Measurements from ENCODE around the gene RTCB. TPM values are rescaled to one million over a fixed set of nuclear protein-coding genes. Genes with fewer than 3 reads are reported as not detected.

The RTCB gene
- total RNA-seq, 2 donors from 2014 or later = 52.1 to 87.5 TPM

DNA sequence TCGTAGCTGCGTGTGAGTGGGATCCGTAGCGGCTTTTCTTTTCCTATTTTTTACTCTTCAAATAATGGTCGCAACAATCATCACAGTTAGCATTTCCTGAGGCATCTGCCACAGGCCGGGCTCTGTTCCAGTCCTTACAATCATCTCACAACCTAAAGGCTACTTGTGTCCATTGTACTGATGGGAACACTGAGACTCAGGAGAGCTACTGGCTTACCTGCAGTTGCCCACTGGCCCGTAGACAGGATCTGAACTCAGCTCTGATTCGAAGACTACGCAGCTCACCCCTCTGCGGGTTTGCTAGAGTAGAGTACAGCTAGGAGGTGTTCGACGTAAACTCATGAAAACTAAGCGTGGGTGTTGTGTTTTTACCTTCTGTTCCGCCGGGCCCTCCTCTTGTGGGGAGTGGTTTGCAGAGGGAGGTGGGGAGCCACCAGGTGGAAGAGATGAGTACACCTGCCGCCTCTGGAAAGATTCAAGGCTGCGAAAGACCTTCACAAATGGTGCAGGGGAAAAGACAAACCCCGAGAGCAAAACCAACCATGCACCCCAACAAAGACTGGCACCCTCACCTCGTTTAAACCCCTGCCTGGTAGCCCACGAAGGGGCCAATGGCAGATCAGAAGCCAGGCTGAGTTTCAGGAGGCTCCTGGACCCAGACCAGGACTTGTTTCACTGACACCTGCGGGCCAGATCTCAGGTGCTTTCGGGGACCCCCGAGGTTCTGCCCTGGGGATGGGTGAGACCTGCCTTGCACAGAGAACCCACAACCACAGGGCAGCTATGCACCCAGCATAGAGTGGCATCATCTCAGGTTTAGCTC, 72.6 kb downstream of the RTCB start:
- no peak overlapping the region for H3K4me3 ChIP-seq
- no peak overlapping the region for H3K27ac ChIP-seq
- no peaks in the 10 kb centered on the region for H3K9me3 ChIP-seq
- no peak for DNase-seq (ENCODE audit: low spot score)
- H3K36me3 ChIP-seq = no peaks in the 10 kb centered on the region
- intact Hi-C loops (cut with DNase I) = no loop called here
- WGBS = 87% methylated on average over 23 of the region's 23 CpGs
- H3K27me3 ChIP-seq (replicated peaks; ENCODE audit: insufficient read depth) = peaks cover 7% of the 10 kb centered on the region
- TF ChIP-seq POLR2A (IDR thresholded peaks at IDR 0.05) (no peak), POLR2AphosphoS5 (IDR thresholded peaks at IDR 0.05) (no peak)
- TF ChIP-seq, protein P1, sequence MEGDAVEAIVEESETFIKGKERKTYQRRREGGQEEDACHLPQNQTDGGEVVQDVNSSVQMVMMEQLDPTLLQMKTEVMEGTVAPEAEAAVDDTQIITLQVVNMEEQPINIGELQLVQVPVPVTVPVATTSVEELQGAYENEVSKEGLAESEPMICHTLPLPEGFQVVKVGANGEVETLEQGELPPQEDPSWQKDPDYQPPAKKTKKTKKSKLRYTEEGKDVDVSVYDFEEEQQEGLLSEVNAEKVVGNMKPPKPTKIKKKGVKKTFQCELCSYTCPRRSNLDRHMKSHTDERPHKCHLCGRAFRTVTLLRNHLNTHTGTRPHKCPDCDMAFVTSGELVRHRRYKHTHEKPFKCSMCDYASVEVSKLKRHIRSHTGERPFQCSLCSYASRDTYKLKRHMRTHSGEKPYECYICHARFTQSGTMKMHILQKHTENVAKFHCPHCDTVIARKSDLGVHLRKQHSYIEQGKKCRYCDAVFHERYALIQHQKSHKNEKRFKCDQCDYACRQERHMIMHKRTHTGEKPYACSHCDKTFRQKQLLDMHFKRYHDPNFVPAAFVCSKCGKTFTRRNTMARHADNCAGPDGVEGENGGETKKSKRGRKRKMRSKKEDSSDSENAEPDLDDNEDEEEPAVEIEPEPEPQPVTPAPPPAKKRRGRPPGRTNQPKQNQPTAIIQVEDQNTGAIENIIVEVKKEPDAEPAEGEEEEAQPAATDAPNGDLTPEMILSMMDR (IDR thresholded peaks at IDR 0.05) = no peak
- H3K4me1 ChIP-seq (replicated peaks) = no peaks in the 10 kb centered on the region

DNA sequence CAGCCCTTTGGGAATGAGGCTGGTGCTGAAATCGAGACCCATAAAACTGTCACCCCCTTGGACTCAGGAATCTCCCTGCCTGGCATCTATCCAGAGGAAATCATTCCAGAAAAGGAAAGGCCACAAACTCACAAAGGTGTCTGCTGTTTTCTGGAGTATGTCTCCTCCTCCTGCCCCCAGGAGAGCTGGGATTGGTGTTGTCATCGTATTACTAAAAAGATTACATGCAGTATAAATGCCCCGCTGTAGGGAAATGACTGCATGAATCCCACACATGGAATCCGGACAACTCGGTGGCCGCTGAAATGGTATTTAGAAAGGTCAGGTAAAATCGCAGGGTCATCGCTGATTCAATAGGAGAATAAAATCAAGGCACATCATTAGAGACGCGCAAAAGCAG, 73.3 kb downstream of the RTCB start:
- TF ChIP-seq POLR2AphosphoS5 (IDR thresholded peaks at IDR 0.05) = no peak
- no peak for TF ChIP-seq POLR2A (IDR thresholded peaks at IDR 0.05)
- TF ChIP-seq, protein P1 (IDR thresholded peaks at IDR 0.05) = no peak
- Histone ChIP-seq H3K4me1 (replicated peaks) (no peaks in the 10 kb centered on the region), H3K27ac (no peak overlapping the region), H3K9me3 (no peaks in the 10 kb centered on the region), H3K36me3 (no peaks in the 10 kb centered on the region), H3K27me3 (replicated peaks; ENCODE audit: insufficient read depth) (peaks cover 7% of the 10 kb centered on the region), H3K4me3 (no peak overlapping the region)
- intact Hi-C loops (cut with DNase I) = no loop called here
- WGBS = 80% methylated on average over 10 of the region's 10 CpGs
- no peak for DNase-seq (ENCODE audit: low spot score)

Small RNA genes lying within 50 kb of the gene (small RNA-seq; reads per million reads assigned to genes)
- gene AL021937.2 (0 reads per million in 2 donors), gene IGLVIVOR22-2 (0 reads per million in 2 donors), gene RF02171 (0 reads per million in 2 donors), gene RF02172 (0 reads per million in 2 donors)

Other genes starting within 250 kb of the RTCB start
- 10 to 100 TPM; 22.1 to 23.7 TPM for gene RFPL2, start 207.2 kb downstream of the RTCB start, total RNA-seq
- gene SLC5A4, start 156.9 kb downstream of the RTCB start, total RNA-seq = under 1 TPM in 1 of 2 donors, not detected in 1; 0.23 TPM
- 1 to 10 TPM in 1 of 2 donors, not detected in 1; 1.7 TPM for gene RFPL3, start 54.4 kb downstream of the RTCB start, total RNA-seq
- not detected for gene BPIFC, start 52.2 kb upstream of the RTCB start, total RNA-seq
- 100 to 1,000 TPM in 1 of 2 donors, 10 to 100 TPM in 1; 82.8 to 128 TPM for gene FBXO7, start 62.6 kb upstream of the RTCB start, total RNA-seq

All from prostate gland (tissue), 2 donors.